NCI-H1048 (cell line): ENCODE measurements around the gene CNNM1.

Experiments used
- DNase-seq: peaks from one replicate; lab custom pipeline; 2025; lab: John Stamatoyannopoulos, UW

The CNNM1 gene

DNA sequence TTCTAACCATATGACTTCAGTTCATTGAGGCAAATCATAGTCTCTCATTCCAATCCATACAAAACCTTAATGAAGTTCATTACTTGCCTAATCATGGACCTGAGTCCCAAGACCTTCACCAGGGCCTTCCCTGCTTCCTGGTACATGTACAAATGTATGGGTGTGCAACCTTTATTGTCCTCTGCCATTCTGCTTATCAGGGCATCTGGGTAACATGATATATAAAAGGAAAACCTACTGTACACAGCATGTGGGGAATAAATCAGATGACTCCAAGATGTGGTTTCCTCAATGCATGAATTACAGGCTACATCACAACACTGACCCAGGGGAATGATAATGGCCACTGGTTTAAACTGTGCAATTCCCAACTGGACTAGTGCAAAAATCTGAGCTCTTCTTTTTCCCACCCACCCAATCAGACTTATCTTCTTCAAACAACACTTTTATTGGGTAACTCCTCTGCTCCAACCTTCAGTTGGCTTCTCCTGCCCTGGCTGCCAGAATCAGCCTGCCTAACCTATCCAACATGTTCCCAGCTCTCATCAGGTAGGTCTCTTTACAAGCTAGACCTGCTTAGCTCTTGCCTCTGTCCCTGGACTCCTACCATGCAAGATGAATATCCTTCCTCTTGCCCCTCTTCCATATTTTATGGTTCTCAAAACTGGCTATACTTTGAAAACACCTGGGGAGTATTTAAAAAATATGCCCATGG lies 89.9 kb downstream of the CNNM1 start:
- DNase-seq, result no peak

DNA sequence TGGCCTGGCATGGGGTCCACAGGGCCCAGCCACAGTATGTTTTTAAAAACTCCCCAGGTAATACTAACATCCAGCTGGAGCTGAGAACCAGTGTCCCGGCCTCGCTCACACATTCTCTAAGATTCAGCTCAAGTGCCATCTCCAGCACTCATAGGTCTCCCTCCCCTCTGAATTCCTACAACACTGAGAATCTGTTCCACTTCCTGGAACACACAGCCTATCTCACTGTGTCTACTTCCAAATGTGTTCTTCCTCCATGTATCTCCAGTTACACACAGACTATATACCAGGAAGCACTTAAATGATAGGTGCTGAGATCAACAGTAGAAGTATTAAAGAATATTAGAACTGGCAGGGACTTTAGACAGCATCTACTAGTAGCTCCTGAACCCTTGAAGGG lies 90.5 kb downstream of the CNNM1 start:
- no peak for DNase-seq

DNA sequence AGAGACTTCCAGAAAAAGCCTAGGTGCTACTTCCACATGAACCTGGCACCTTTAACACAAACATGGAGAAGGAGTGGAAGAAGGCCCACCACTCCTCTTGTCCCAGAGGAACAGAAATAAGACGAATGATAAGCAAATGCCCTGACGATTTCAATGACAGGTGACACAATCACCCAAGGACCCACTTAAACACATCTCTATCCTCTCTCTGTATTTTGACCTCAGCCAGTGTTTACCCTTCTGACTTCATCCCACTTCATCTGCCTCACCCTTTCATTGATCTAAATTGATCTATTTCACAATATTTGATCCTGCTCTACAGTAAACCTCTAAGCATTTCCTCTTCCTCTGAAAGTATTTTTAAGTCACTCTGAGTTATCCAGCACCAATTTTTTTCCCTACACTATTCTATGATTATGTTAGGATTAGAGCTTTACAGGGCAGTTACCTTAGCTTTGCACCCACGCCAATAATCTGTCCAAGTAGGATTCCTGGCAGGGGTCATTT lies 92.1 kb downstream of the CNNM1 start:
- no peak for DNase-seq

DNA sequence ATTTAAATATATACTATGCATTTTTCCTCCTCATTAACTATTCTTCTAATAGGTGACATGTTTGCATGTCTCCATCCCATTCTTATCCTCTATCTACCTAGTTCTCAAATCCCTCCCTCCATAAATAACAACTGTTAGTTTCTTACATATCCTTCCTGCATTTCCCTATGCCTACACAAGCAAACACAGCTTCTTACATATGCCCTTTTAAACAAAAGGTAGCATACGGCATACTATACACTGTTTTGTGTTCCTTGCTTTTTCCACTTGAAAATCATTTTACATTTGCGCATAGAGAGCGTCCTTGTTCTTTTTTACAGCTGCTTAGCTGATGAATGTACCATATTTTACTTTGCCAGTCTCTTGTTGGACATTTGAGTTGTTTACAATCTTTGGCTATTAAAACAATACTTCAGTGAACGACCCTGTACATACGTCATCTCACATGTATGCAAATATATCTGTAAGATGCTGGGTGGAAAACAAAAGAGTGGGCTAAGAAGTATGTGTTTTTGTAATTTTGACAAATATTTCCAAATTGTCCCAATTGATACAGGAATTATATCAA lies 93.5 kb downstream of the CNNM1 start:
- DNase-seq, result no peak

DNA sequence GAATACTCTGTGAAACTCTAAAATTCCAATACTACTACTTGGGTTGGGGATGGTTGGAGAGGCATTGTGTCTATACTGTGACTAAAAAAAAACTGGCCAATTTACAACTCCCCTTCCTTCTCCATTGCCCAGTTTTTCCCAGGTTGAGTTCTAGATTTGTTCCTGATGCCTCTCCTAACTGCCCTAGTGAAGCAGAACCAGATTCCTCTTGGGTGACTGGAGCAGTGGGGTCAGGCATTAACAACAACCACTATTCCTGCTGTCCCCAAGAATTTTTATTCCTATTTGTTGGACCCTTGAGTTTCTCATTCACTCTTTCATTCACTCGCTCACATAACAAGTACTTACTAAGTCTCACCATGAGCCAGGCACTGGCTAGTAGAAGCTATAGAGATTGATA lies 95.5 kb downstream of the CNNM1 start:
- DNase-seq, result no peak

DNA sequence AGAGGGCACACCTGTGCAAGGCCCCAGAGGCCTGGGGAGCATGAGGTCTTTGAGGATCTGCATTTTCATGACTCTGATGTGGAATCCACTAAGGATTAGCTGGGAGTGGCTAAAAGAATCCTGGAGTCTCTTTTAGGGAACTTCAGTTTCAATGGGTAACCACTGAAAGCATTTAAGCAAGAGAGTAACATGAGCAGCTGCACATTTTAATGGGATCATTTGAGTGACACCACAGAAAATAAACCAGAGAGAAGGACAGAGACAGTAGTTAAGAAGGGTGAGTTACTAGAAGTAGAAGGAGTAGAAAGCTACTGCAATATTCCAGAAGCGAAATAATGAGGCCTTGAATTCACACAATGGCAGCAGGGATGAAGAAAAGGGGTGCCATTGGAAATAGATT lies 96.0 kb downstream of the CNNM1 start:
- no peak for DNase-seq

DNA sequence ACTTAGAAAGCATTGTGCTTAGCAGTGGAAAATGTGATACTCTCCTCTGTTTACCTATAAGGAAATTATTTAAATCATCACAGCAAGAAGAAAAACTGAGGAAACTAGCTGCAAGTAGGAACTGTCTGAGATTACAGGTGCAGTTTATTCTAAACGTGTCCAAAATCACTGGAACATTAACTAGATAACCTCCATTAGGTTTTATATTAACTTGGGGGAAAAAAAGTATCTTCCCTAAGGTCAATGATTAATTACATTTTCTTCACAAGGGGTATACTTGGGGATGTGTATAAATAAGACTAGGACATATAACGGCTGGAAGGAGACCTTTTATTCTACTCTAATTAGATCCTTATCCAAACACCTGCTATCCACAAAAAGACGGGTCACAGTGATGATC lies 97.5 kb downstream of the CNNM1 start:
- DNase-seq, result no peak

DNA sequence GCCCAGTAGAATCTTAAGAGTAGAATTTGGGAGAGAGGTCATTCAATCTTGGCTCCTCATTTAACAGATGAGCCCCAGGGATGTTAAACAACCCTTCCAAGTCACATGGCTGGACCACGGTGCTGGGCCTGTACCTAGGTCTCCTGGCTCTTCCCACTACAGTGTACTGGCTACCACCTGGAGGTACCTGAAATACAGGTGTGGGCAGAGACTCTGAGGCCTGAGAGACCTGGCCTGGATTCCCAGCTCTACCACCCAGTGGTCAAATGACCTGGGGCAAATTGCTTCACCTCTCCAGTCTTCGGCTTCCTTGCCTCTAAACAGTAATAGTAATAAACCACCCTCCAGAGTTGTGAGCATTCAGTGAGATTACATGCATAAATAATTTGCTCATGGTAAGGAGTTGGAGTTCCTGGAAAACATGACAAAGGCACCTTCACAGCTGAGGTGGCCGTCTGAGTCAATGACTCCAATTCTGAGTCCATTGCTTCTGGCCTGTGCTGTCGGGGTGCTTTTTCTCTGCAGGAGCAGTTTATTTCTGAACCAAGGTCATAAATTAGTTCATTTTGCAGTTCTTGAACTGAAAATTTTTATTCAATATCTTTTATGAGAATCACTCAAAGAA lies 98.5 kb downstream of the CNNM1 start:
- DNase-seq, result no peak

DNA sequence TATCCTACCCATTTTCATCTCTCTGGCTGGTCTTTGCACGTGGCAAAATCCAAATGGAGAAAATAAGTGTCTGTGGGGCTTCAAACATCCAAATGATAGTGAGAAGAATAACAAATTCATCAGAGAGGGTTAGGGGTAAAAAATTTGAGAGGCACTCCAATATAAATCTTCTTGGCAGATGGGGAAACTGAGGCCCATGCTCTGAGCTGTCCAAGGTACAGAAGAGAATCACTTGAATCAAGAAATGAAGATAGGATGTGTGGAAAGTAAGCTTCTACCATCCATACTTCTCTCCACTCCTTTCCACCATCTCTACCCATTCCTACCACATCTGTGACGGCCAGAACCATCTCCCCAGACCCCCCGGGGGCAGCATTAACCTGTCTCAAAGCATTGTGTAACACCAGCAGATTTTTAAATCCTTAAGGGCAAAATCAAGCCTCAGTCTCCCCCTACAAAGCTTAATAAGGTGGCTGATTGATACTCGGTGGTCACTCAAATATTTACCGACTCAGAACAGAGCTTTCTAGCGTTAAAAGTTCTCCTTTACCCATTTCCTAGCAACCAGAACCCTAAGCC lies 100.5 kb downstream of the CNNM1 start:
- no peak for DNase-seq

DNA sequence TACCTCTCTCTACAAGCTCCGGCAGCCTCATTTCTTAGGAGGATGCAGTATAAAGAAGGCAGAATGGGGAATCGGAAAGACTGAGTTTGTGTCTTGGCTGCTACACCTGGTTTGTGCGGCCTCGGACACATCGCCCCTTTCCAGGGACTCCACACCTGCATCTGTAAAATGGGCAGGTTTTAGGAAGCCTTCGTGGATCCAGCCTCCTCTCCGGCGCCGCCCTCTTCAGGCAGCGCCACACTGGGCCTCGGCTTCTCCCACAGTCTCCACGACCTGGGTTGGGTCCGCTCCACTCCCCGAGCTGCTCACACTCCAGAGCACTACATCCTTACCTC lies 100.9 kb downstream of the CNNM1 start:
- no peak for DNase-seq

DNA sequence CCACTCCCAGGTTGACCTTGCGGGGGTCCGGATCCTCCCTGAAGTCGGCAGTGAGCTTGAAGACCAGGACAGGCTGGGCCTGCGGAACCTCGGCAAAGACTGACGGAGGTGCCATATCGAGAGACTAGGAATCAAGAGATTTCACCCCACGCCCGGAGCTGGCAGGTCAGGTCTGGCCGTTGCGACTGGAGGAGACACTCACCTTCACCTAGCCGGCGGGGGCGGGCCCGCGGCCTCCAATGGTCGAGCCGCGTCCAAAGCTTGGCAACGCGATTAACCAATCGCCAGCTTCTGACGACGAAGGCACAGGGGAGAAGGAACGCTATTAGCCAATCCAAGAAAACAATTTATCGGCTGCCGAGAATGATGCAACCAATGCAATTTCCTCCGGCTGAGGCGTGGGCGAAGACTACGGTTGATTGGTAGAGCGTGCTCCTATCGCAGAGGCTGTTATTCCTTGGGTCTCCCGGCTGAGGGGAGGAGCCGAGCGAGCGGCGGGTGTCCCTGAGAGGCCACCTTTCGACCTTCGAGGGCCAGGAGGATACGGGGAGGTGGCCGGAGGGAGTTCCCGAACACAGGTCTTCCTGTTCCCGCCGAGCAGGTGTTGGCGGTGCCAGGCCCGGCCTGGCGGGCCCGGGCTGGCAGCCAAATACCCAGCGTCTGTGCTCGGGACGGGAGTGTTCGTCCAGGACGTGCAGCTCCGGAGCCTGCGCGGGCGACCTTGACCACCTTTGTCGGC lies 101.5 kb downstream of the CNNM1 start, which contains the start of gene GOT1:
GOT1 (minus strand) TSS at position 174 of the 739 bp plus-strand sequence; CDS start at position 115, 59 bp downstream.
- DNase-seq, result peak; percentile 93

DNA sequence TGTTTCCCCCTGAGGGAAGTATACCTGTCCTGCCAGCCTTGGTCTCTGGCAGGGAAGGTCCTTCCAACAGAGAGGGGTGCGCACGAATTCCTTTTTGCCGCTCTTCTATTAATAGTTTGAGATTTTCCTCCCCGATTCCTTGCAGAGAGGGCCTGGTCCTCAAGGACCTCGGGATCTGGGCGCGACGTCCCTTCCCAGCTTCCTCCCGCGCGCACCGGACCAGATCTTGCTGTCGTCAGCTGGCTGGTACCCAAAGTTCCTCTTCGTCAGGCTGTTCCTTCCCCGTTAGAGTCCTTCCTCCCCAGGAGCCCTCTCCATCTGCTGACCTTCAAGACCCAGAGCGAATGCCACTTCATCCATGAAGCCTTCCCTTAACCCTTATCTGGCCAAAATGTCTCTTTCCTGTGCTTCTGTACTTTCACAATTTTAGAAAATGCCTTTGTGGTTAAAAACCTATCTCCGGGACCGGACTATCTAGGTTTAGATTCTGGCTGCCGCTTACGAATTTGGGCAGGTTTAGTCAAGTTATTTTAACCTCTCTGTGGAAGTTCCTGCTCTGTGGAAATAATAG lies 102.1 kb downstream of the CNNM1 start:
- DNase-seq, result no peak

DNA sequence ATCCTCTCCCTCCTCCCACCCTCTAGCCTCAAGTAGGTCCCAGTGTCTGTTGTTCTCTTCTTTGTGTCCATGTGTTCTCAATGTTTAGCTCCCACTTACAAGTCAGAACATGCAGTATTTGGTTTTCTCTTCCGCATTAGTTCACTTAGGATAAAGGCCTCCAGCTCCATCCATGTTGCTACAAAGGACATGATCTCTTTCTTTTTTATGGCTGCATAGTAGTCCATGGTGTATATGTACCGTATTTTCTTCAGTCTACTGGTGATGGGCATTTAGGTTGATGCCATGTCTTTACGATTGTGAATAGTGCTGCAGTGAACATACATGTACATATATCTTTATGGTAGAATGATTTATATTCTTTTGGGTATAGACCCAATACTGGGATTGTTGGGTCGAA lies 102.9 kb downstream of the CNNM1 start:
- DNase-seq, result no peak

DNA sequence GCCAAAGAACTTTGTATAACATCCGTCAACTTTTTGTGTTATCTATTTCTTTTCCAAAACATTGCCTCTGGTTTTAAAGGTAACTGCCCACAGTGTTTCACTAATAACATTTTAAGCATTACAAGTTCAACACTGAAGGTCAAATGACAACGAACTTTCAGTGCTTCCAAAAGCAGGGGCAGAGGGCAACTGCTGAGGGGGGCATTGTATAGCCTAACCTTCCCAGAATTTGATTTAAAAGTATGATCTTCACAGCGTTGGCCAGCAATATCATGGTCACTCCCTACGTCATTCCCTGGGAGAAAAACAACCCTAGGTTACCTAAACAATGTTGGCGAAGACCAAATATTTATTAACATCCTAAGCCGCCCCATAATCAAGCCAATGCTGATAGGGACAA lies 103.7 kb downstream of the CNNM1 start:
- DNase-seq, result no peak

DNA sequence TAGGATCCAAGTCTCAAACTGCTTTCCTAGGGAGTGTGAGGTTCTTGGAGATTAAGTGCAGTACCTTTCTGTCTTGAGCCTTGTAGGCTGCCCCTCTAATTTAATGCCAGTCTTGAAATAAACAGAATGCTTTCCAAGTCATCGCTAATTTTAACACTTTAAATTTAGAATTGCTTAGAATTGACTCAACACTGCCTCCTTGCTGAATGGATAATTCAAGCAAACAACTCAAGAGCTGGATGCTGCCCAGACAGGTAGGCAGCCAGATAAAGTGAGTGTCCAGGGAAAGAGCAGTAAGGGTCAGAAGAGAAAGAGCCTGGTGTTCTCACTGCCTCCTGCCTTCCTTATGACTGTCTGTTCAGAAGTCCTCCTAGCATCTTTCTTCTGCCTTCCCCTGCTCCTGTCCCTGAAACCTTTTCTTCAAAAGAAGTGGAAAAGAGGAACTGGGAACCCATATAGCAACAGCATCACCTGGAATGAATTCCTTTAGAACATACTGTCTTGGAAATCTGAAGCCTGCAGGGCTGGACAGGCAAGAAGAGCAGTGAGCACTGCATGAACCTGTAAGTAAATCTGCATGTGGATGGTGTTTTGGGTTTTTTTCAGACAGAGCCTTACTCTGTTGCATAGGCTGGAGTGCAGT lies 104.3 kb downstream of the CNNM1 start:
- no peak for DNase-seq

DNA sequence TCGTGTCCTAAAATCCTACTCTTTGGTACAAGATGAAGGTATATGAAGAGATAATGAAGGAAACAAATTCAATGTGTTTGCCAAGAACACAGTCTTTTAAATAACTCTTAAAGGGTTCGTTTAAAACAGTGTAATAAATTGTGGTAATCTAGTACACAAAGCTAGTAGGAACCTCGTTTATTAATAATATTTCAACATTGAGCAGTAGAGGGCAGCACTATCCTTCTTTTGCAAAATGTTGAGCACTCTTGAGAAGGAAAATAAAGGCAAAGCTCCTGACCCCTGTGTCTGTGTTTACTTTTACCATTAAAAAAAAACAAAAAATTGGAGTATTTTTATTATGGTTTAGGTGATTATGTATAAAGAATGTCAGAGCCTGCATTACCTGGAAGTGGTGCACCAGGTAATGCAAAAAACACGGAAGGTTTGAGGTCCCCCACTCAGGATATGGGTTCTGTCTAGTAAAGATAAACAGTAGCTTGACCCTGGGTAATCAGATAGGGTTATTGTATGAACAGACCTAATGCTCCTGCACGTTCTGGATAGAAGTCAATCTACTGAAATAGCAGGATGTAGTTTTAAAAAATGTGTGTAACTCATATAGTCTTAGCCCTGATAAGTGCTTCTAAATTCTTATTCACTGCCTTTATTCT lies 107.0 kb downstream of the CNNM1 start:
- peak; percentile 7 for DNase-seq

DNA sequence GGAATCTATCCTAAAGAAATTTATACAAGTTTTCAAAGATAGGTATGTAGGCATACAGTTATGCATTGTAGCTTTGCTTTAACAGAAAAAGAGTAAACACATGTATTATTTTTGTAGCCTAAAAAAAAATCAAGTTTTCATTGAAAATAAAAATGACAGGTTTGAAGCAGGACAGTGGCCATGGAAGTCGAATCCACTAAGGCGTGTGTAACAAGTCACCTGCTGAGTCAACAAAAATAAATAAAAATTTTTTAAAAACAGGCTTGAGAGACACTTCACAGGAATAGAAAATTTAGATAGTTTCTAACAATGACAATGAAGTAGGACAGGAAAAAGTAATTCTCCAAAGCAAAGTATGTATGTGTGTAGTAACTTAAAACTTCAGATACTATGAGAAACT lies 109.7 kb downstream of the CNNM1 start:
- DNase-seq, result no peak

DNA sequence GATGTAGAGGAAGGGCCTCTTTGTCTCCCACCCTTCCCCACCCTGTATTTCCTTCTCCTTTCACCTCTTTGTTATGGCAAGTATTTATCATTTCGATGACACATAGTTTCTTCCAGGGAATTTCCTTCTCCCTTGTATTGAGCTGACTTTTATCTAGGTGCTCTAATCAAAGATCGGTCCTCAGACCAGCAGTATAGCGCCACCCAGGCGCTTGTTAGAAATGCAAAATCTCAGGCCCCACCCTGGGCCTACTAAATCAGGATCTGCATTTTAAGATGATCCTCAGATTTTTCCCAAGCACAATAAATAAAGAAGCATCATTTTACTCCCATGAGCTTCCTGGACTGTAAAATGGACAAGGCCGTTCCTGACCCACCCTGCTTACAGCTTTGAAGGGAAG lies 113.2 kb downstream of the CNNM1 start:
- no peak for DNase-seq

DNA sequence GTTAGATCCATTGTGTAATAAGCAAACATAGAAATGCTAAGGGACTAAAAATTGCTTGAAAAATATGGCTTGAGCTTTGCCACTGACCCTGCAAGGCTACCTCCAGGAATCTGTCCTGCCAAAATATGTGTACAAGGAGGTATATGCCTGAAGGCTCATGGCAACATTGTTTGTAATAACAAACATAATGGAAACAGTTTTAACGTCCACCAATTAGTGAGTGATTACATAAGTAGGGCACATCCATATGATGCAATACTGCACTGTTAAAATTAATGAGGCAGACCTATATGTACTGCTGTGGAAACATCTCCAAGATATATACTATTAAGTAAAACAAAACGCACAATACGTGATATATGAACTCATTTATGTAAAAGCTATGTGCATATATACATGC lies 114.3 kb downstream of the CNNM1 start:
- DNase-seq, result no peak
